ENCODE measurements around the gene CNTN4. TPM values are rescaled to one million over a fixed set of nuclear protein-coding genes. Genes with fewer than 3 reads are reported as not detected.

CNTN4 gene
- total RNA-seq, 1 experiment from 2014 or later, result 0.12 TPM

DNA sequence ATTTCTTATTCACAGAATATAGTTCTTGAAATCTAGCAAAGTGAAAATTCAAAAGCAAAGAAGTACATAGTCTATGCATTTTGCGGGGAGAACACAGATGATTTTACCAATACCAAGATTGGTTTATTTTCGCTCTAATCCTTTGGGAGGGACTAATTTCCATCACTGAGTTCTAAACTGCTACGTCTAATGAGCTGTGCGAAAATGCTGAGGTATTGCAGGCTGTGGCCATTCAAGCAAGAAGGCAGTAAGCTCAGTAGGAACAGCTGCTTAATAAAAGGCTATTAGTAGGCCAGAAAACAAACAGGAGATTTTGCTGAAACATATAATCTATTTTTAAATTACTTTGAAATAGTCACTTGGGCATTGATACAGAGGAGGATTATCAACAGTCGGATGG, 379.0 kb downstream of the CNTN4 start:
- Mint-ChIP-seq H3K4me1 (ENCODE audit: insufficient read depth, unreplicated experiment) (no peaks in the 10 kb centered on the region), H3K27ac (ENCODE audit: low read depth, unreplicated experiment) (no peak overlapping the region), H3K4me3 (ENCODE audit: unreplicated experiment) (no peak overlapping the region), H3K36me3 (ENCODE audit: insufficient read depth, unreplicated experiment) (no peaks in the 10 kb centered on the region), H3K9me3 (ENCODE audit: unreplicated experiment) (peaks cover 7% of the 10 kb centered on the region), H3K27me3 (ENCODE audit: insufficient read depth, unreplicated experiment) (peaks cover 93% of the 10 kb centered on the region)
- no TSS peak for BruUV-seq (replicated peaks)
- intact Hi-C loops (cut with micrococcal nuclease), result no loop called here
- ChIA-PET CTCF (no interaction called here), POLR2A (no interaction called here)
- DNase-seq (ENCODE audit: unreplicated experiment), result no peak
- TF ChIP-seq, protein P1, sequence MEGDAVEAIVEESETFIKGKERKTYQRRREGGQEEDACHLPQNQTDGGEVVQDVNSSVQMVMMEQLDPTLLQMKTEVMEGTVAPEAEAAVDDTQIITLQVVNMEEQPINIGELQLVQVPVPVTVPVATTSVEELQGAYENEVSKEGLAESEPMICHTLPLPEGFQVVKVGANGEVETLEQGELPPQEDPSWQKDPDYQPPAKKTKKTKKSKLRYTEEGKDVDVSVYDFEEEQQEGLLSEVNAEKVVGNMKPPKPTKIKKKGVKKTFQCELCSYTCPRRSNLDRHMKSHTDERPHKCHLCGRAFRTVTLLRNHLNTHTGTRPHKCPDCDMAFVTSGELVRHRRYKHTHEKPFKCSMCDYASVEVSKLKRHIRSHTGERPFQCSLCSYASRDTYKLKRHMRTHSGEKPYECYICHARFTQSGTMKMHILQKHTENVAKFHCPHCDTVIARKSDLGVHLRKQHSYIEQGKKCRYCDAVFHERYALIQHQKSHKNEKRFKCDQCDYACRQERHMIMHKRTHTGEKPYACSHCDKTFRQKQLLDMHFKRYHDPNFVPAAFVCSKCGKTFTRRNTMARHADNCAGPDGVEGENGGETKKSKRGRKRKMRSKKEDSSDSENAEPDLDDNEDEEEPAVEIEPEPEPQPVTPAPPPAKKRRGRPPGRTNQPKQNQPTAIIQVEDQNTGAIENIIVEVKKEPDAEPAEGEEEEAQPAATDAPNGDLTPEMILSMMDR (IDR thresholded peaks at IDR 0.05; ENCODE audit: unreplicated experiment), result no peak

DNA sequence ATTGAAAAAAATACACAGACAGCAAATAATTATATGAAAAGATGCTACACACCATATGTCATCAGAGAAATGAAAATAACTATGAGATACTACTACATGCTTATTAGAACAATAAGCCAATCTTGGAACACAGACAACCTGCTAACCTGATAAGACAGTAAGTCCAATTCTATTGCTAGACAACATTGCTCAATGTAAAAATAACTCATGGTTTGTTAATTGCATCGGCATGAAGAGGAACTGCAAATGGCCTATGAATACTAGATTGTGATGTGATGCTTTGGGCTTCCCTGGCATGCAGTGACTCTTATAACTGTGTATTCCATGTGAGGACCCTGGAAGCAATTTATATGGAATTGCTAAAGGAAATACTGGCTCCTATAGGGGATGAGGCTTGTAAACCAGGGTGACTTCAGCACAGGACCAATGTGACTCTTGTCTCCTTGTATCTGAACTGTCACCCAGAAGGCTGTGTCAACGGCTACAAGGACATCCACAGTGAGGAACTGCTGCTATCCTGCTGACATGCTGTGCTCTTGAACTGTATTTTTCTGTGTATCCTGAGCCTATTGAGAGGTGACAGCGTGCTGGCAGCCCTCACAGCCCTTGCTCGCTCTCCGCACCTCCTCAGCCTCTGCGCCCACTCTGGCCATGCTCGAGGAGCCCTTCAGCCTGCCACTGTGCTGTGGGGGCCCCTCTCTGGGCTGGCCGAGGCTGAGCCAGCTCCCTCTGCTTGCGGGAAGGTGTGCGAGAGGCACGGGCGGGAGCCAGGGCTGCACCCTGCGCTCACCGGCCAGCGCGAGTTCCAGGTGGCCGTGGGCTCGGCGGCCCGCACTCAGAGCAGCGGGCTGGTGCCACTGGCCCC, 385.7 kb downstream of the CNTN4 start:
- Mint-ChIP-seq H3K4me1 (ENCODE audit: insufficient read depth, unreplicated experiment) (no peaks in the 10 kb centered on the region), H3K27ac (ENCODE audit: low read depth, unreplicated experiment) (no peak overlapping the region), H3K9me3 (ENCODE audit: unreplicated experiment) (peaks cover 7% of the 10 kb centered on the region), H3K27me3 (ENCODE audit: insufficient read depth, unreplicated experiment) (peaks cover 45% of the 10 kb centered on the region), H3K4me3 (ENCODE audit: unreplicated experiment) (no peak overlapping the region), H3K36me3 (ENCODE audit: insufficient read depth, unreplicated experiment) (no peaks in the 10 kb centered on the region)
- DNase-seq (ENCODE audit: unreplicated experiment), result no peak
- CTCF ChIA-PET, result no interaction called here
- BruUV-seq (replicated peaks), result no TSS peak
- POLR2A ChIA-PET, result no interaction called here
- TF ChIP-seq, protein P1 (IDR thresholded peaks at IDR 0.05; ENCODE audit: unreplicated experiment), result no peak
- intact Hi-C loops (cut with micrococcal nuclease), result no loop called here

DNA sequence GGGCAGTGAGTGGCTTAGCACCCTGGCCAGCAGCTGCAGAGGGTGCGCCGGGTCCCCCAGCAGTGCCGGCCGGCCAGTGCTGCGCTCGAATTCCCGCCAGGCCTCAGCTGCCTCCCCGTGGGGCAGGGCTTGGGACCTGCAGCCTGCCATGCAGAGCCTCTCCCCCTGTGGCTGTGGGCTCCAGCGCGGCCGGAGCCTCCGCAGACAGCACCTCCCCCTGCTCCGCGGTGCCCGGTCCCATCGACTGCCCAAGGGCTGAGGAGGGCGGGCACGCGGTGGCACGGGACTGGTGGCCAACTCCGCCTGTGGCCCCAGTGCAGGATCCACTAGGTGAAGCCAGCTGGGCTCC, 386.3 kb downstream of the CNTN4 start:
- ChIA-PET CTCF (interaction anchor here (0.6 kb wide), 1 partner anchor 420 kb away, joined by 3 read pairs; no protein-coding TSS in a partner anchor), POLR2A (no interaction called here)
- intact Hi-C loops (cut with micrococcal nuclease), result no loop called here
- TF ChIP-seq, protein P1 (IDR thresholded peaks at IDR 0.05; ENCODE audit: unreplicated experiment), result no peak
- H3K36me3 Mint-ChIP-seq (ENCODE audit: insufficient read depth, unreplicated experiment), result no peaks in the 10 kb centered on the region
- H3K4me3 Mint-ChIP-seq (ENCODE audit: unreplicated experiment), result no peak overlapping the region
- no TSS peak for BruUV-seq (replicated peaks)
- peaks cover 45% of the 10 kb centered on the region for H3K27me3 Mint-ChIP-seq (ENCODE audit: insufficient read depth, unreplicated experiment)
- peaks cover 7% of the 10 kb centered on the region for H3K9me3 Mint-ChIP-seq (ENCODE audit: unreplicated experiment)
- H3K27ac Mint-ChIP-seq (ENCODE audit: low read depth, unreplicated experiment), result no peak overlapping the region
- DNase-seq (ENCODE audit: unreplicated experiment), result no peak
- no peaks in the 10 kb centered on the region for H3K4me1 Mint-ChIP-seq (ENCODE audit: insufficient read depth, unreplicated experiment)

DNA sequence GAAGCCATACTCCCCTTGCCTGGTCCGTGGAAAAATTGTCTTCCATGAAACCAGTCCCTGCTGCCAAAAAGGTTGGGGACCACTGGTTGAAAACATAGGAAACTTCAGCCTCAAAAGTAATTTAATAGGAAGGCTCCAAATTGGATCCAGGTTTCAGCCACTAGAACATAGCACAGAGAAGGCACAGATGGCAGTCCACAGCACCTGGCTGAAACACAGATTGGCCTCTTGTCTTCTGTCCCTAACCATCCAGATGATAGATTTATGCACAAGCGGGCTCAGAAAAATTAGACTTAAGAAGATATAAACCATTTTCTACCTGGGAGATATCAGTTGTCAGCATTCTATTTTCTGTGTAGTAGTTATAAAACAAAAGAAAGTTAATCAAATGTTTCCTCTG, 397.1 kb downstream of the CNTN4 start:
- Mint-ChIP-seq H3K4me3 (ENCODE audit: unreplicated experiment) (no peak overlapping the region), H3K4me1 (ENCODE audit: insufficient read depth, unreplicated experiment) (no peaks in the 10 kb centered on the region), H3K27ac (ENCODE audit: low read depth, unreplicated experiment) (no peak overlapping the region), H3K36me3 (ENCODE audit: insufficient read depth, unreplicated experiment) (no peaks in the 10 kb centered on the region), H3K9me3 (ENCODE audit: unreplicated experiment) (no peaks in the 10 kb centered on the region), H3K27me3 (ENCODE audit: insufficient read depth, unreplicated experiment) (peaks cover 86% of the 10 kb centered on the region)
- TF ChIP-seq, protein P1 (IDR thresholded peaks at IDR 0.05; ENCODE audit: unreplicated experiment), result no peak
- no TSS peak for BruUV-seq (replicated peaks)
- ChIA-PET CTCF (interaction anchor here (0.6 kb wide), 1 partner anchor 496 kb away, joined by 4 read pairs; no protein-coding TSS in a partner anchor), POLR2A (no interaction called here)
- no peak for DNase-seq (ENCODE audit: unreplicated experiment)
- intact Hi-C loops (cut with micrococcal nuclease), result no loop called here
